OCI-LY3 (cell line): Measurements from ENCODE around the gene CEP85L.

Experiments used
- CTCF ChIP-seq: fragments of 200-600, 300-600 bp; sonication (generic); IDR thresholded peaks from 2 replicates; pipeline ENCODE4 v1.5.1; 2014; ENCODE audit warnings: antibody characterized with exemption, low read length, low read depth
- EZH2phosphoT487 ChIP-seq: fragments of 200-600 bp; shearing (Covaris generic); IDR thresholded peaks from 2 replicates; pipeline ENCODE4 v1.6.1; 2018; ENCODE audit warnings: antibody characterized with exemption, mixed run types, low read depth

GRCh38 chr6:118468682-118469465, 182.5 kb downstream of the CEP85L start:
- no peak for TF ChIP-seq CTCF
- no peak for TF ChIP-seq EZH2phosphoT487
